Sigmoid colon (tissue), 7 donors: ENCODE results near the gene GRN. TPM values are rescaled to one million over a fixed set of nuclear protein-coding genes. Genes with fewer than 3 reads are reported as not detected.

ENCODE experiments used
- DNase-seq: peaks from one replicate; pipeline ENCODE4 v3.0.0-alpha.2; 2019
- H3K27ac ChIP-seq, 4 donors: fragments of 200-600 bp; sonication (generic); one replicate each; pipeline ENCODE4 v1.5.1; 2016 to 2019; ENCODE audit warnings: mild to moderate bottlenecking in 1 of 4
- H3K27me3 ChIP-seq, 3 donors: fragments of 200-600 bp; sonication (generic); one replicate each; pipeline ENCODE4 v1.5.1; 2019; ENCODE audit warnings: mild to moderate bottlenecking in 1 of 3
- H3K36me3 ChIP-seq, 4 donors: fragments of 200-600 bp; sonication (generic); one replicate each; pipeline ENCODE4 v1.5.1; 2016 to 2019
- H3K4me1 ChIP-seq, 4 donors: fragments of 200-600 bp; sonication (generic); one replicate each; pipeline ENCODE4 v1.5.1; 2017 to 2019
- H3K4me3 ChIP-seq, 4 donors: fragments of 200-600 bp; sonication (generic); one replicate each; pipeline ENCODE4 v1.5.1; 2017 to 2019; ENCODE audit warnings: mild to moderate bottlenecking in 2 of 4, moderate library complexity in 1 of 4
- H3K9me3 ChIP-seq, 4 donors: fragments of 200-600 bp in 3 of 4; sonication (generic) in 3 of 4; one replicate each; pipeline versions ENCODE4 v1.5.1 to v1.6.1; 2013 to 2019
- CTCF ChIP-seq, 4 experiments: fragments of 450-650 bp in 3 of 4; fragments of 200-600 bp in 1 of 4; IDR thresholded peaks; one replicate each; pipeline ENCODE4 v1.5.1; 2016 to 2019; ENCODE audit warnings: antibody characterized with exemption in 4 of 4, mild to moderate bottlenecking in 3 of 4, moderate library complexity in 2 of 4
- EP300 ChIP-seq, 4 donors: sonication (generic); formaldehyde crosslinking; IDR thresholded peaks; one replicate each; pipeline ENCODE4 v1.6.1; 2017; ENCODE audit warnings: antibody characterized with exemption in 4 of 4
- POLR2A ChIP-seq, 2 donors: fragments of 450-650 bp; IDR thresholded peaks; one replicate each; pipeline ENCODE4 v1.6.1; 2016; ENCODE audit warnings: antibody characterized with exemption in 2 of 2, mild to moderate bottlenecking in 2 of 2, moderate library complexity in 2 of 2
- POLR2AphosphoS5 ChIP-seq, 4 donors: sonication (generic); formaldehyde crosslinking; IDR thresholded peaks; one replicate each; pipeline ENCODE4 v1.6.1; 2017; ENCODE audit warnings: antibody characterized with exemption in 4 of 4
- WGBS, 2 donors: extraction: QIAGEN DNeasy Blood & Tissue Kit; methylation state at CpG; one replicate each; pipeline ENCODE4 v1.1.7; 2013; 5-methylcytosine and 5-hydroxymethylcytosine counted together
- intact Hi-C: fragments of 100-400 bp; cut with DNase I; formaldehyde crosslinking; loops from one replicate; pipeline ENCODE4 v1.15.1; 2023
- polyA plus RNA-seq, 3 donors: library from polyadenylated mRNA; stranded (reverse); fragments of 200-250 nt; gene quantifications; one replicate each; pipeline ENCODE4 v1.2.3, GENCODE V29; 2013
- total RNA-seq, 4 donors: library from RNA; depleted of rRNA; stranded (reverse); fragments of >200 nt; gene quantifications; one replicate each; pipeline ENCODE4 v1.1.0, GENCODE V29; 2016
- donor health status: healthy with polysubstance abuse.
- donor health status: Bipolar disorder and iron deficiency.
- donor health status: healthy.

GRN gene
- total and polyA plus RNA-seq, 7 donors: 69.7 to 245 (median 176) TPM

- H3K27ac ChIP-seq: no peak overlapping the region
- peaks cover 0 to 25% (median 22%) of the 10 kb centered on the region in 4 donors for H3K4me1 ChIP-seq
- H3K27me3 ChIP-seq: peaks cover 13 to 29% (median 26%) of the 10 kb centered on the region in 3 donors
- no peak overlapping the region for H3K4me3 ChIP-seq
- TF ChIP-seq CTCF (IDR thresholded peaks at IDR 0.05) (no peak), POLR2A (IDR thresholded peaks at IDR 0.05) (no peak), POLR2AphosphoS5 (IDR thresholded peaks at IDR 0.05) (no peak), EP300 (IDR thresholded peaks at IDR 0.05) (no peak)
- intact Hi-C loops: no loop called here
- H3K36me3 ChIP-seq: peaks cover 22 to 37% (median 31%) of the 10 kb centered on the region in 4 donors
- 88 to 91% methylated on average over 18 of the region's 18 CpGs for WGBS, 2 donors
- no peaks in the 10 kb centered on the region for H3K9me3 ChIP-seq
- DNase-seq: no peak
Observed at GRCh38 chr17:44320066-44320465, 25.0 kb upstream of the GRN start.

- no peak for TF ChIP-seq CTCF (IDR thresholded peaks at IDR 0.05)
- no peak for TF ChIP-seq POLR2AphosphoS5 (IDR thresholded peaks at IDR 0.05)
- TF ChIP-seq EP300 (IDR thresholded peaks at IDR 0.05): no peak
- no peak for TF ChIP-seq POLR2A (IDR thresholded peaks at IDR 0.05)
- peaks cover 0 to 29% (median 21%) of the 10 kb centered on the region in 4 donors for H3K4me1 ChIP-seq
- H3K27ac ChIP-seq: no peak overlapping the region
- H3K9me3 ChIP-seq: no peaks in the 10 kb centered on the region
- DNase-seq: no peak
- peaks cover 2 to 15% (median 12%) of the 10 kb centered on the region in 3 donors for H3K27me3 ChIP-seq
- peaks cover 22 to 37% (median 31%) of the 10 kb centered on the region in 4 donors for H3K36me3 ChIP-seq
- intact Hi-C loops: no loop called here
- no peak overlapping the region for H3K4me3 ChIP-seq
- 91 to 93% methylated on average over 21 of the region's 21 CpGs for WGBS, 2 donors
Observed at GRCh38 chr17:44321246-44322120, 23.6 kb upstream of the GRN start.

GRCh38 chr17:44322236-44322895 lies 22.7 kb upstream of the GRN start:
- Histone ChIP-seq H3K27me3 (peaks cover 0 to 6% (median 3%) of the 10 kb centered on the region in 3 donors), H3K4me1 (peaks cover 0 to 34% (median 26%) of the 10 kb centered on the region in 4 donors)
- WGBS, 2 donors: 96 to 97% methylated on average over 11 of the region's 11 CpGs

More at GRCh38 chr17:44322236-44322895, 22.7 kb upstream of the GRN start:
- TF ChIP-seq EP300 (IDR thresholded peaks at IDR 0.05): no peak
- TF ChIP-seq POLR2A (IDR thresholded peaks at IDR 0.05): no peak
- no peak for TF ChIP-seq POLR2AphosphoS5 (IDR thresholded peaks at IDR 0.05)
- no peak for TF ChIP-seq CTCF (IDR thresholded peaks at IDR 0.05)
- no peak for DNase-seq
- no peak overlapping the region for H3K27ac ChIP-seq
- H3K36me3 ChIP-seq: peaks cover 22 to 37% (median 31%) of the 10 kb centered on the region in 4 donors
- H3K4me3 ChIP-seq: no peak overlapping the region
- intact Hi-C loops: no loop called here
- H3K9me3 ChIP-seq: no peaks in the 10 kb centered on the region
